ENCODE measurements around the gene BRF1. TPM values are rescaled to one million over a fixed set of nuclear protein-coding genes. Genes with fewer than 3 reads are reported as not detected.

The BRF1 gene
- total RNA-seq, 1 donor from 2014 or later = 16.9 TPM

DNA sequence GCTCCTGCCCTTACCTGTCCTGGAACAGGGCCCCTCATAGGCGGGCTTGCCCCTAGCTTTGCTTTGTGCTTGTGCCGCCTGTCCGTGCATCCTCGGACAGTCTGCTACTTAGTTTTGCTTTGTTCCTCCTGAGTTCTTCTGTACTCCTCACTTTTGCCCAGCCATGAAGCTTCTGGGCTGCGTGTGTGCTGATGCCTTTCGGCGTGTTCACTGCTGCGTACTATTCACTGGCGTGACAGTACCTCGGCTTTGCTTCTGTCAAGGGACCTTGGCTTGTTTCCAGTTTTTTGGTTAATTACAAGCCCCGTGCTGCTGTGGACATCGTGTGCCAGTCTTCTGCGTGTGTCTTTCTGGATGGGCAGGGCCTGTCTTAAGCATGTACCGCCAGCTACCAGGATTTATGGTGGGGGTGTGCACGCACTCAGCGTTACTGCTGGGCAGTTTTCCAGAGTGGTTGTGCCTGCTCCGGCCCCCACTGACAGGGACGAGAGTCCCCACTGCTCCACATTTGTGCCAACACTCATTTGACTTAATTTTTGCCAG is 16.2 kb upstream of the BRF1 start:
- Mint-ChIP-seq H3K4me1 (peaks cover 26% of the 10 kb centered on the region), H3K36me3 (peaks cover 6% of the 10 kb centered on the region), H3K27ac (no peak overlapping the region), H3K27me3 (ENCODE audit: insufficient read depth, low read depth) (peaks cover 2% of the 10 kb centered on the region), H3K4me3 (peak overlapping the region; percentile 73), H3K9me3 (no peaks in the 10 kb centered on the region)
- H3K9ac ChIP-seq = no peak overlapping the region
- H3K4me3 ChIP-seq = no peak overlapping the region
- H3K4me2 ChIP-seq = no peak overlapping the region
- H3K9me3 ChIP-seq (ENCODE audit: low read depth) = no peaks in the 10 kb centered on the region
- TF ChIP-seq EZH2 (IDR thresholded peaks at IDR 0.05) (no peak), EZH2phosphoT487 (IDR thresholded peaks at IDR 0.05) (no peak)
- TF ChIP-seq, protein P1, sequence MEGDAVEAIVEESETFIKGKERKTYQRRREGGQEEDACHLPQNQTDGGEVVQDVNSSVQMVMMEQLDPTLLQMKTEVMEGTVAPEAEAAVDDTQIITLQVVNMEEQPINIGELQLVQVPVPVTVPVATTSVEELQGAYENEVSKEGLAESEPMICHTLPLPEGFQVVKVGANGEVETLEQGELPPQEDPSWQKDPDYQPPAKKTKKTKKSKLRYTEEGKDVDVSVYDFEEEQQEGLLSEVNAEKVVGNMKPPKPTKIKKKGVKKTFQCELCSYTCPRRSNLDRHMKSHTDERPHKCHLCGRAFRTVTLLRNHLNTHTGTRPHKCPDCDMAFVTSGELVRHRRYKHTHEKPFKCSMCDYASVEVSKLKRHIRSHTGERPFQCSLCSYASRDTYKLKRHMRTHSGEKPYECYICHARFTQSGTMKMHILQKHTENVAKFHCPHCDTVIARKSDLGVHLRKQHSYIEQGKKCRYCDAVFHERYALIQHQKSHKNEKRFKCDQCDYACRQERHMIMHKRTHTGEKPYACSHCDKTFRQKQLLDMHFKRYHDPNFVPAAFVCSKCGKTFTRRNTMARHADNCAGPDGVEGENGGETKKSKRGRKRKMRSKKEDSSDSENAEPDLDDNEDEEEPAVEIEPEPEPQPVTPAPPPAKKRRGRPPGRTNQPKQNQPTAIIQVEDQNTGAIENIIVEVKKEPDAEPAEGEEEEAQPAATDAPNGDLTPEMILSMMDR (IDR thresholded peaks at IDR 0.05) = no peak
- H4K20me1 ChIP-seq (ENCODE audit: low read depth) = peaks cover 33% of the 10 kb centered on the region
- H3K36me3 ChIP-seq = no peaks in the 10 kb centered on the region
- H3K79me2 ChIP-seq (ENCODE audit: low read depth) = peaks cover 62% of the 10 kb centered on the region
- no peak overlapping the region for H3K27ac ChIP-seq
- H3K4me1 ChIP-seq = no peaks in the 10 kb centered on the region
- DNase-seq (ENCODE audit: low spot score) = no peak
- no peak overlapping the region for H2AFZ ChIP-seq (replicated peaks)
- H3F3A ChIP-seq (ENCODE audit: low read depth) = peaks cover 20% of the 10 kb centered on the region
- peaks cover 31% of the 10 kb centered on the region for H3K27me3 ChIP-seq

- no peaks in the 10 kb centered on the region for H3K36me3 ChIP-seq
- H3K4me1 ChIP-seq = no peaks in the 10 kb centered on the region
- no peak for DNase-seq (ENCODE audit: low spot score)
- H3K9me3 ChIP-seq (ENCODE audit: low read depth) = no peaks in the 10 kb centered on the region
- no peak for TF ChIP-seq EZH2 (IDR thresholded peaks at IDR 0.05)
- TF ChIP-seq EZH2phosphoT487 (IDR thresholded peaks at IDR 0.05) = no peak
- TF ChIP-seq, protein P1 (IDR thresholded peaks at IDR 0.05) = no peak
- H3K4me2 ChIP-seq = no peak overlapping the region
- Mint-ChIP-seq H3K4me1 (peaks cover 26% of the 10 kb centered on the region), H3K36me3 (peaks cover 6% of the 10 kb centered on the region), H3K27ac (no peak overlapping the region), H3K27me3 (ENCODE audit: insufficient read depth, low read depth) (peaks cover 5% of the 10 kb centered on the region), H3K4me3 (peak overlapping the region; percentile 90), H3K9me3 (no peaks in the 10 kb centered on the region)
- H2AFZ ChIP-seq (replicated peaks) = no peak overlapping the region
- H3K27me3 ChIP-seq = peaks cover 31% of the 10 kb centered on the region
- peaks cover 57% of the 10 kb centered on the region for H3K79me2 ChIP-seq (ENCODE audit: low read depth)
- H3F3A ChIP-seq (ENCODE audit: low read depth) = peaks cover 20% of the 10 kb centered on the region
- H3K4me3 ChIP-seq = no peak overlapping the region
- H4K20me1 ChIP-seq (ENCODE audit: low read depth) = peaks cover 33% of the 10 kb centered on the region
- no peak overlapping the region for H3K27ac ChIP-seq
- no peak overlapping the region for H3K9ac ChIP-seq
These were observed 15.8 kb upstream of the BRF1 start for GRCh38 chr14:105316577-105316941.

- no peaks in the 10 kb centered on the region for H3K9me3 Mint-ChIP-seq
- TF ChIP-seq EZH2phosphoT487 (IDR thresholded peaks at IDR 0.05) = no peak
- TF ChIP-seq, protein P1 (IDR thresholded peaks at IDR 0.05) = no peak
- no peak for TF ChIP-seq EZH2 (IDR thresholded peaks at IDR 0.05)
- no peaks in the 10 kb centered on the region for H3K9me3 ChIP-seq (ENCODE audit: low read depth)
- peaks cover 31% of the 10 kb centered on the region for H3K27me3 ChIP-seq
- H3K27me3 Mint-ChIP-seq (ENCODE audit: insufficient read depth, low read depth) = peaks cover 5% of the 10 kb centered on the region
- DNase-seq (ENCODE audit: low spot score) = no peak
- no peak overlapping the region for H3K9ac ChIP-seq
- peaks cover 20% of the 10 kb centered on the region for H3F3A ChIP-seq (ENCODE audit: low read depth)
- no peaks in the 10 kb centered on the region for H3K36me3 ChIP-seq
- H2AFZ ChIP-seq (replicated peaks) = no peak overlapping the region
- no peak overlapping the region for H3K27ac Mint-ChIP-seq
- H3K27ac ChIP-seq = no peak overlapping the region
- H3K79me2 ChIP-seq (ENCODE audit: low read depth) = peaks cover 52% of the 10 kb centered on the region
- H3K4me1 ChIP-seq = no peaks in the 10 kb centered on the region
- H3K4me1 Mint-ChIP-seq = peaks cover 26% of the 10 kb centered on the region
- H3K4me3 Mint-ChIP-seq = peak overlapping the region; percentile 90
- H3K36me3 Mint-ChIP-seq = peaks cover 6% of the 10 kb centered on the region
- peak overlapping the region; percentile 83 for H3K4me3 ChIP-seq
- peaks cover 33% of the 10 kb centered on the region for H4K20me1 ChIP-seq (ENCODE audit: low read depth)
- peak overlapping the region; percentile 96 for H3K4me2 ChIP-seq
These were observed 15.3 kb upstream of the BRF1 start for GRCh38 chr14:105315941-105316576.
